NCI-H2107 treated with DMSO at 0.1 percent for 48 hours (cell line): Measurements from ENCODE around the gene ADGRB3.
"Not testable (repeated sequence)": the region's sequence is repeated elsewhere in the genome, so short reads cannot be mapped to it uniquely, and the experiment has no call there.

Experiments
- DNase-seq: peaks from one replicate; lab custom pipeline; 2025; ENCODE audit not compliant: unreplicated experiment; lab: John Stamatoyannopoulos, UW

Gene ADGRB3

GRCh38 chr6:69391106-69391505 is 756.0 kb downstream of the ADGRB3 start:
- no peak for DNase-seq

GRCh38 chr6:69392745-69393144 is 757.7 kb downstream of the ADGRB3 start:
- no peak for DNase-seq

GRCh38 chr6:69398311-69398710 is 763.2 kb downstream of the ADGRB3 start:
- no peak for DNase-seq

GRCh38 chr6:69398729-69399128 is 763.6 kb downstream of the ADGRB3 start:
- DNase-seq, result no peak

GRCh38 chr6:69408886-69409285 is 773.8 kb downstream of the ADGRB3 start:
- no peak for DNase-seq

GRCh38 chr6:69416776-69417175 is 781.7 kb downstream of the ADGRB3 start:
- no peak for DNase-seq

GRCh38 chr6:69421269-69421668 is 786.2 kb downstream of the ADGRB3 start:
- no peak for DNase-seq

- DNase-seq, result no peak
Observed at GRCh38 chr6:69422020-69422419, 786.9 kb downstream of the ADGRB3 start.

- no peak for DNase-seq
Observed at GRCh38 chr6:69422475-69422874, 787.4 kb downstream of the ADGRB3 start.

- DNase-seq, result no peak
Observed at GRCh38 chr6:69423785-69424184, 788.7 kb downstream of the ADGRB3 start.

- no peak for DNase-seq
Observed at GRCh38 chr6:69424581-69424980, 789.5 kb downstream of the ADGRB3 start.

GRCh38 chr6:69427882-69428281 is 792.8 kb downstream of the ADGRB3 start:
- no peak for DNase-seq

- not testable (repeated sequence) for DNase-seq
Observed at GRCh38 chr6:69432168-69432567, 797.1 kb downstream of the ADGRB3 start.

- not testable (repeated sequence) for DNase-seq
Observed at GRCh38 chr6:69433116-69433515, 798.0 kb downstream of the ADGRB3 start.

- no peak for DNase-seq
Observed at GRCh38 chr6:69438113-69438512, 803.0 kb downstream of the ADGRB3 start.
